ENCODE measurements around the gene STAT3.

The STAT3 gene

GRCh38 chr17:42313389-42313772, 74.9 kb downstream of the STAT3 start:
- H3K23ac ChIP-seq (ENCODE audit: low read length in 2 of 2), result no peak overlapping the region
- H2BK15ac ChIP-seq (ENCODE audit: low read depth, poor library complexity, severe bottlenecking), result no peak overlapping the region
- H4K8ac ChIP-seq (ENCODE audit: low read length), result no peak overlapping the region
- H3K14ac ChIP-seq (ENCODE audit: low read length in 2 of 2), result no peak overlapping the region
- H2BK5ac ChIP-seq (ENCODE audit: low read depth, low read length, poor library complexity, severe bottlenecking), result no peak overlapping the region
- H3K79me1 ChIP-seq (replicated peaks; ENCODE audit: low read length, poor library complexity, severe bottlenecking), result peaks cover 12% of the 10 kb centered on the region
- 97% methylated on average over 3 of the region's 4 CpGs for WGBS
- no peak overlapping the region for H4K91ac ChIP-seq (ENCODE audit: low read length)
- H3K27ac ChIP-seq (ENCODE audit: low read length, poor library complexity, severe bottlenecking), result no peak overlapping the region
- H2AFZ ChIP-seq (ENCODE audit: low read depth, low read length), result no peak overlapping the region
- no peak overlapping the region for H3K18ac ChIP-seq (ENCODE audit: low read depth in 1 of 2, low read length in 2 of 2)
- DNase-seq, result no peak
- H3K27me3 ChIP-seq (ENCODE audit: control insufficient read depth in 1 of 2, insufficient read depth in 1 of 2, low read length in 2 of 2), result no peaks in the 10 kb centered on the region
- H3K4me1 ChIP-seq (ENCODE audit: control insufficient read depth, insufficient read depth, low read depth, low read length), result peaks cover 15% of the 10 kb centered on the region
- no peak overlapping the region for H2AK5ac ChIP-seq (ENCODE audit: low read length, severe bottlenecking)
- H2BK120ac ChIP-seq (ENCODE audit: low read depth, low read length), result no peak overlapping the region
- H2BK12ac ChIP-seq (ENCODE audit: low read length in 2 of 2), result no peak overlapping the region
- H3K9ac ChIP-seq (ENCODE audit: low read length), result no peak overlapping the region
- no peak overlapping the region for H3K4me3 ChIP-seq (ENCODE audit: insufficient read depth in 1 of 2, low read depth in 1 of 2, low read length in 2 of 2)
- no peaks in the 10 kb centered on the region for H3K9me3 ChIP-seq (ENCODE audit: control insufficient read depth, low read length)
- H3K36me3 ChIP-seq (ENCODE audit: control insufficient read depth in 1 of 2, insufficient read depth in 2 of 2, low read depth in 1 of 2, low read length in 2 of 2), result peaks cover 56 to 78% of the 10 kb centered on the region in 2 experiments
- no peak overlapping the region for H3K4me2 ChIP-seq (ENCODE audit: low read length, poor library complexity, severe bottlenecking)
- no peak overlapping the region for H3K4ac ChIP-seq (ENCODE audit: low read depth in 1 of 2, low read length in 2 of 2)

- H3K9ac ChIP-seq (ENCODE audit: low read length), result peak overlapping the region; percentile 71
- no peak overlapping the region for H3K4me2 ChIP-seq (ENCODE audit: low read length, poor library complexity, severe bottlenecking)
- H3K23ac ChIP-seq (ENCODE audit: low read length in 2 of 2), result peak overlapping the region in 1 of 2 experiments; percentile 65
- H3K36me3 ChIP-seq (ENCODE audit: control insufficient read depth in 1 of 2, insufficient read depth in 2 of 2, low read depth in 1 of 2, low read length in 2 of 2), result peaks cover 52 to 78% of the 10 kb centered on the region in 2 experiments
- peaks cover 15% of the 10 kb centered on the region for H3K4me1 ChIP-seq (ENCODE audit: control insufficient read depth, insufficient read depth, low read depth, low read length)
- H2AK5ac ChIP-seq (ENCODE audit: low read length, severe bottlenecking), result no peak overlapping the region
- peaks cover 0 to 4% of the 10 kb centered on the region in 2 experiments for H3K27me3 ChIP-seq (ENCODE audit: control insufficient read depth in 1 of 2, insufficient read depth in 1 of 2, low read length in 2 of 2)
- no peak overlapping the region for H2BK12ac ChIP-seq (ENCODE audit: low read length in 2 of 2)
- no peak overlapping the region for H3K4ac ChIP-seq (ENCODE audit: low read depth in 1 of 2, low read length in 2 of 2)
- peak overlapping the region; percentile 77 for H4K8ac ChIP-seq (ENCODE audit: low read length)
- H4K91ac ChIP-seq (ENCODE audit: low read length), result peak overlapping the region; percentile 47
- no peak overlapping the region for H3K14ac ChIP-seq (ENCODE audit: low read length in 2 of 2)
- peak overlapping the region; percentile 35 to 39 for H3K4me3 ChIP-seq (ENCODE audit: insufficient read depth in 1 of 2, low read depth in 1 of 2, low read length in 2 of 2)
- no peaks in the 10 kb centered on the region for H3K9me3 ChIP-seq (ENCODE audit: control insufficient read depth, low read length)
- WGBS, result 24% methylated on average over 47 of the region's 54 CpGs
- no peak overlapping the region for H2AFZ ChIP-seq (ENCODE audit: low read depth, low read length)
- H3K79me1 ChIP-seq (replicated peaks; ENCODE audit: low read length, poor library complexity, severe bottlenecking), result peaks cover 12% of the 10 kb centered on the region
- H2BK15ac ChIP-seq (ENCODE audit: low read depth, poor library complexity, severe bottlenecking), result peak overlapping the region; percentile 32
- no peak overlapping the region for H3K27ac ChIP-seq (ENCODE audit: low read length, poor library complexity, severe bottlenecking)
- peak; percentile 88 for DNase-seq
- H3K18ac ChIP-seq (ENCODE audit: low read depth in 1 of 2, low read length in 2 of 2), result peak overlapping the region; percentile 42 to 81
- no peak overlapping the region for H2BK120ac ChIP-seq (ENCODE audit: low read depth, low read length)
- no peak overlapping the region for H2BK5ac ChIP-seq (ENCODE audit: low read depth, low read length, poor library complexity, severe bottlenecking)
Measured at GRCh38 chr17:42312285-42313130, 75.7 kb downstream of the STAT3 start.

GRCh38 chr17:42312035-42312284, 76.3 kb downstream of the STAT3 start:
- peak overlapping the region; percentile 42 to 81 for H3K18ac ChIP-seq (ENCODE audit: low read depth in 1 of 2, low read length in 2 of 2)
- no peak overlapping the region for H2AFZ ChIP-seq (ENCODE audit: low read depth, low read length)
- H2BK12ac ChIP-seq (ENCODE audit: low read length in 2 of 2), result peak overlapping the region in 1 of 2 experiments; percentile 23
- no peak overlapping the region for H3K23ac ChIP-seq (ENCODE audit: low read length in 2 of 2)
- no peak for DNase-seq
- no peak overlapping the region for H3K4me2 ChIP-seq (ENCODE audit: low read length, poor library complexity, severe bottlenecking)
- H3K27ac ChIP-seq (ENCODE audit: low read length, poor library complexity, severe bottlenecking), result peak overlapping the region; percentile 28
- peak overlapping the region in 1 of 2 experiments; percentile 14 for H3K4ac ChIP-seq (ENCODE audit: low read depth in 1 of 2, low read length in 2 of 2)
- H3K9me3 ChIP-seq (ENCODE audit: control insufficient read depth, low read length), result no peaks in the 10 kb centered on the region
- H3K9ac ChIP-seq (ENCODE audit: low read length), result peak overlapping the region; percentile 71
- peaks cover 15% of the 10 kb centered on the region for H3K4me1 ChIP-seq (ENCODE audit: control insufficient read depth, insufficient read depth, low read depth, low read length)
- H2BK120ac ChIP-seq (ENCODE audit: low read depth, low read length), result no peak overlapping the region
- H2AK5ac ChIP-seq (ENCODE audit: low read length, severe bottlenecking), result peak overlapping the region; percentile 28
- peak overlapping the region; percentile 12 for H2BK15ac ChIP-seq (ENCODE audit: low read depth, poor library complexity, severe bottlenecking)
- H3K79me1 ChIP-seq (replicated peaks; ENCODE audit: low read length, poor library complexity, severe bottlenecking), result peaks cover 10% of the 10 kb centered on the region
- peaks cover 0 to 4% of the 10 kb centered on the region in 2 experiments for H3K27me3 ChIP-seq (ENCODE audit: control insufficient read depth in 1 of 2, insufficient read depth in 1 of 2, low read length in 2 of 2)
- H3K36me3 ChIP-seq (ENCODE audit: control insufficient read depth in 1 of 2, insufficient read depth in 2 of 2, low read depth in 1 of 2, low read length in 2 of 2), result peaks cover 50 to 78% of the 10 kb centered on the region in 2 experiments
- no peak overlapping the region for H2BK5ac ChIP-seq (ENCODE audit: low read depth, low read length, poor library complexity, severe bottlenecking)
- H3K4me3 ChIP-seq (ENCODE audit: insufficient read depth in 1 of 2, low read depth in 1 of 2, low read length in 2 of 2), result peak overlapping the region in 1 of 2 experiments; percentile 39
- no peak overlapping the region for H4K91ac ChIP-seq (ENCODE audit: low read length)
- no peak overlapping the region for H3K14ac ChIP-seq (ENCODE audit: low read length in 2 of 2)
- peak overlapping the region; percentile 77 for H4K8ac ChIP-seq (ENCODE audit: low read length)
- WGBS, result 24% methylated on average over 5 of the region's 5 CpGs

GRCh38 chr17:42311240-42312034, 76.8 kb downstream of the STAT3 start:
- peak overlapping the region; percentile 71 for H3K9ac ChIP-seq (ENCODE audit: low read length)
- peak overlapping the region; percentile 23 to 37 for H2BK12ac ChIP-seq (ENCODE audit: low read length in 2 of 2)
- H2AFZ ChIP-seq (ENCODE audit: low read depth, low read length), result no peak overlapping the region
- no peak overlapping the region for H2BK5ac ChIP-seq (ENCODE audit: low read depth, low read length, poor library complexity, severe bottlenecking)
- H2BK15ac ChIP-seq (ENCODE audit: low read depth, poor library complexity, severe bottlenecking), result peak overlapping the region; percentile 12
- peak overlapping the region; percentile 28 for H3K27ac ChIP-seq (ENCODE audit: low read length, poor library complexity, severe bottlenecking)
- H2BK120ac ChIP-seq (ENCODE audit: low read depth, low read length), result no peak overlapping the region
- DNase-seq, result peak; percentile 95
- H3K14ac ChIP-seq (ENCODE audit: low read length in 2 of 2), result no peak overlapping the region
- WGBS, result 62% methylated on average over 16 of the region's 19 CpGs
- no peak overlapping the region for H3K23ac ChIP-seq (ENCODE audit: low read length in 2 of 2)
- peaks cover 0 to 4% of the 10 kb centered on the region in 2 experiments for H3K27me3 ChIP-seq (ENCODE audit: control insufficient read depth in 1 of 2, insufficient read depth in 1 of 2, low read length in 2 of 2)
- H3K79me1 ChIP-seq (replicated peaks; ENCODE audit: low read length, poor library complexity, severe bottlenecking), result peaks cover 6% of the 10 kb centered on the region
- H3K4me3 ChIP-seq (ENCODE audit: insufficient read depth in 1 of 2, low read depth in 1 of 2, low read length in 2 of 2), result peak overlapping the region in 1 of 2 experiments; percentile 39
- peaks cover 15% of the 10 kb centered on the region for H3K4me1 ChIP-seq (ENCODE audit: control insufficient read depth, insufficient read depth, low read depth, low read length)
- H2AK5ac ChIP-seq (ENCODE audit: low read length, severe bottlenecking), result no peak overlapping the region
- no peak overlapping the region for H4K8ac ChIP-seq (ENCODE audit: low read length)
- H3K18ac ChIP-seq (ENCODE audit: low read depth in 1 of 2, low read length in 2 of 2), result peak overlapping the region; percentile 42 to 81
- H3K4me2 ChIP-seq (ENCODE audit: low read length, poor library complexity, severe bottlenecking), result no peak overlapping the region
- peaks cover 46 to 76% of the 10 kb centered on the region in 2 experiments for H3K36me3 ChIP-seq (ENCODE audit: control insufficient read depth in 1 of 2, insufficient read depth in 2 of 2, low read depth in 1 of 2, low read length in 2 of 2)
- H3K9me3 ChIP-seq (ENCODE audit: control insufficient read depth, low read length), result no peaks in the 10 kb centered on the region
- peak overlapping the region in 1 of 2 experiments; percentile 71 for H3K4ac ChIP-seq (ENCODE audit: low read depth in 1 of 2, low read length in 2 of 2)
- H4K91ac ChIP-seq (ENCODE audit: low read length), result no peak overlapping the region
